HepG2 (cell line): Measurements from ENCODE around the gene IL17RB. TPM values are rescaled to one million over a fixed set of nuclear protein-coding genes. Genes with fewer than 3 reads are reported as not detected.
A peak's percentile ranks its signal among the peaks of the same experiment; 100 is the strongest.

ENCODE experiments used
- ATAC-seq: fragments of 200-7000 bp; cut with Tn5 transposase; 3 replicates; pipeline ENCODE4 v1.9.1; 2020; ENCODE audit warnings: mild to moderate bottlenecking, moderate library complexity
- BruUV-seq: library from RNA; stranded (reverse); fragments of 400-500 nt; replicated peaks from 2 replicates; lab custom pipeline; 2021; lab: Mats Ljungman, UMichigan
- CTCF ChIA-PET: fragments of 300-600 bp; formaldehyde crosslinking; extraction: SDS; loops from one replicate; lab custom pipeline; 2021; ENCODE audit warnings: low total read pairs, inconsistent platforms, low intra/inter-chr PET ratio; lab: Yijun Ruan, JAX
- POLR2A ChIA-PET: fragments of 350-600 bp; sonication (Branson Sonifier 250); formaldehyde crosslinking; loops from one replicate; lab custom pipeline; 2020; ENCODE audit warnings: antibody characterized with exemption, inconsistent platforms; lab: Yijun Ruan, JAX
- DNase-seq: peaks from one replicate; pipeline ENCODE4 v3.0.0-alpha.2; 2015; ENCODE audit warnings: low spot score
- FAIRE-seq: peaks from 3 replicates; lab custom pipeline; 2011; peaks lifted over from hg19 to GRCh38; lab: Jason Lieb, UNC
- H2AFZ ChIP-seq: one replicate; pipeline ENCODE4 v1.6.1; 2011; ENCODE audit warnings: low read length, inconsistent platforms
- H3K27ac ChIP-seq: fragments of 300-600 bp; 3 replicates; pipeline ENCODE4 v1.8.0; 2011; ENCODE audit warnings: mixed run types, mild to moderate bottlenecking, mixed read lengths, low read length, inconsistent platforms; ENCODE audit not compliant: insufficient read depth; ENCODE audit errors: extremely low read length
- H3K27me3 ChIP-seq, 2 experiments: fragments of 200-600 bp in 1 of 2; 2 replicates in 1 of 2; 3 replicates in 1 of 2; pipeline versions ENCODE4 v1.6.0 to v1.8.0; 2011; ENCODE audit warnings: low read length in 2 of 2, mild to moderate bottlenecking in 2 of 2, moderate library complexity in 2 of 2, inconsistent platforms in 1 of 2; ENCODE audit not compliant: insufficient read depth in 2 of 2, control insufficient read depth in 1 of 2
- H3K36me3 ChIP-seq, 2 experiments: fragments of 200-600 bp in 1 of 2; replicated peaks in 1 of 2; 2 replicates in 1 of 2; 3 replicates in 1 of 2; pipeline versions ENCODE4 v1.5.1 to v1.8.0; 2011; ENCODE audit warnings: low read length in 2 of 2, inconsistent platforms in 1 of 2; ENCODE audit not compliant: insufficient read depth in 2 of 2, control insufficient read depth in 1 of 2
- H3K4me1 ChIP-seq: 2 replicates; pipeline ENCODE4 v1.5.1; 2012; ENCODE audit warnings: low read length, inconsistent platforms; ENCODE audit not compliant: insufficient read depth
- H3K4me2 ChIP-seq: 2 replicates; pipeline ENCODE4 v1.6.0; 2011; ENCODE audit warnings: low read depth, low read length, inconsistent platforms
- H3K4me3 ChIP-seq, 3 experiments: fragments of 200-600 bp in 1 of 3; sonication (generic), shearing (Covaris generic) in 1 of 3; replicated peaks in 1 of 3; 2 replicates each; pipeline ENCODE4 v1.5.1; 2011 to 2016; ENCODE audit warnings: low read length in 3 of 3, inconsistent platforms in 2 of 3, low read depth in 2 of 3, mild to moderate bottlenecking in 2 of 3, control low read depth in 1 of 3, mixed read lengths in 1 of 3; ENCODE audit not compliant: insufficient read depth in 1 of 3
- H3K79me2 ChIP-seq: one replicate; pipeline ENCODE4 v1.6.1; 2011; ENCODE audit warnings: low read length, inconsistent platforms; ENCODE audit not compliant: insufficient read depth
- H3K9ac ChIP-seq: 2 replicates; pipeline ENCODE4 v1.6.0; 2011; ENCODE audit warnings: mild to moderate bottlenecking, low read depth, low read length, inconsistent platforms; ENCODE audit not compliant: insufficient read depth
- H3K9me3 ChIP-seq: 2 replicates; pipeline ENCODE4 v1.5.1; 2012; ENCODE audit warnings: mild to moderate bottlenecking, low read length
- H4K20me1 ChIP-seq: 2 replicates; pipeline ENCODE4 v1.6.0; 2011; ENCODE audit warnings: inconsistent platforms, mild to moderate bottlenecking, low read length, moderate library complexity; ENCODE audit not compliant: insufficient read depth
- BRD4 ChIP-seq: sonication (generic); formaldehyde crosslinking; IDR thresholded peaks from 2 replicates; pipeline ENCODE4 v1.4.0; 2020; ENCODE audit warnings: missing genetic modification reagents
- EED ChIP-seq: sonication (generic); formaldehyde crosslinking; IDR thresholded peaks from 2 replicates; pipeline ENCODE4 v1.5.0; 2020; ENCODE audit warnings: mild to moderate bottlenecking, missing genetic modification reagents
- MYC ChIP-seq: sonication (generic); formaldehyde crosslinking; IDR thresholded peaks from 2 replicates; pipeline ENCODE4 v1.9.0; 2021; ENCODE audit warnings: missing genetic modification reagents, borderline replicate concordance
- ZNF263 ChIP-seq: sonication (generic); formaldehyde crosslinking; IDR thresholded peaks from 2 replicates; pipeline ENCODE4 v1.4.0; 2020; ENCODE audit warnings: missing genetic modification reagents
- ZNF607 ChIP-seq: sonication (generic); formaldehyde crosslinking; IDR thresholded peaks from 2 replicates; pipeline ENCODE4 v1.5.1; 2020; ENCODE audit warnings: missing genetic modification reagents, mild to moderate bottlenecking, borderline replicate concordance
- whole genome bisulfite sequencing: methylation state at CpG from one replicate; pipeline ENCODE4 v1.1.6; 2017; ENCODE audit warnings: low lambda C conversion rate; 5-methylcytosine and 5-hydroxymethylcytosine counted together
- in situ Hi-C: cut with HindIII; loops from 2 replicates; pipeline ENCODE4 v1.10.0; 2017; ENCODE audit warnings: low pct_unique_long_range_greater_than_20kb; ENCODE audit not compliant: extremely low pct_ligation_motif_present
- intact Hi-C: fragments of 100-400 bp; cut with micrococcal nuclease; formaldehyde crosslinking; loops from one replicate; pipeline ENCODE4 v1.10.0; 2022; ENCODE audit not compliant: unreplicated experiment
- polyA plus RNA-seq, 8 experiments: library from polyadenylated mRNA; depleted of rRNA in 3 of 8; stranded (reverse) in 7 of 8; unstranded in 1 of 8; fragments of >200 nt; fragmentation: Illumina TruSeq in 4 of 8; extraction: Trizol in 4 of 8; gene quantifications; 2 replicates each; pipeline versions ENCODE4 v1.2.1 to v1.2.3, GENCODE V29; 2011 to 2016; ENCODE audit warnings: low read depth in 4 of 8, missing spikeins in 1 of 8, mixed read lengths in 1 of 8; ENCODE audit not compliant: insufficient read depth in 1 of 8
- total RNA-seq, 5 experiments: library from RNA; depleted of rRNA; stranded (reverse); fragments of >200 nt; fragmentation: Illumina TruSeq; extraction: Trizol; gene quantifications; 2 replicates each; pipeline ENCODE4 v1.2.3, GENCODE V29; 2016; ENCODE audit warnings: low read depth in 1 of 5
- TF ChIP-seq, protein P1 (sequence below), 2 experiments: sonication (generic) in 1 of 2; formaldehyde crosslinking in 1 of 2; IDR thresholded peaks; 2 replicates each; pipeline versions ENCODE4 v1.4.0 to v1.6.1; 2016 to 2020; ENCODE audit warnings: borderline replicate concordance in 1 of 2, low read depth in 1 of 2, mild to moderate bottlenecking in 1 of 2, missing genetic modification reagents in 1 of 2
- TF ChIP-seq, protein P2 (sequence below): sonication (generic); formaldehyde crosslinking; IDR thresholded peaks from 2 replicates; pipeline ENCODE4 v1.5.1; 2020; ENCODE audit warnings: mild to moderate bottlenecking, missing genetic modification reagents, moderate library complexity

Gene IL17RB
- total and polyA plus RNA-seq, 2 of the 13 experiments (the other 11 are each of a cell fraction or from before 2014, with no cell fraction given): 130 to 190 TPM

DNA sequence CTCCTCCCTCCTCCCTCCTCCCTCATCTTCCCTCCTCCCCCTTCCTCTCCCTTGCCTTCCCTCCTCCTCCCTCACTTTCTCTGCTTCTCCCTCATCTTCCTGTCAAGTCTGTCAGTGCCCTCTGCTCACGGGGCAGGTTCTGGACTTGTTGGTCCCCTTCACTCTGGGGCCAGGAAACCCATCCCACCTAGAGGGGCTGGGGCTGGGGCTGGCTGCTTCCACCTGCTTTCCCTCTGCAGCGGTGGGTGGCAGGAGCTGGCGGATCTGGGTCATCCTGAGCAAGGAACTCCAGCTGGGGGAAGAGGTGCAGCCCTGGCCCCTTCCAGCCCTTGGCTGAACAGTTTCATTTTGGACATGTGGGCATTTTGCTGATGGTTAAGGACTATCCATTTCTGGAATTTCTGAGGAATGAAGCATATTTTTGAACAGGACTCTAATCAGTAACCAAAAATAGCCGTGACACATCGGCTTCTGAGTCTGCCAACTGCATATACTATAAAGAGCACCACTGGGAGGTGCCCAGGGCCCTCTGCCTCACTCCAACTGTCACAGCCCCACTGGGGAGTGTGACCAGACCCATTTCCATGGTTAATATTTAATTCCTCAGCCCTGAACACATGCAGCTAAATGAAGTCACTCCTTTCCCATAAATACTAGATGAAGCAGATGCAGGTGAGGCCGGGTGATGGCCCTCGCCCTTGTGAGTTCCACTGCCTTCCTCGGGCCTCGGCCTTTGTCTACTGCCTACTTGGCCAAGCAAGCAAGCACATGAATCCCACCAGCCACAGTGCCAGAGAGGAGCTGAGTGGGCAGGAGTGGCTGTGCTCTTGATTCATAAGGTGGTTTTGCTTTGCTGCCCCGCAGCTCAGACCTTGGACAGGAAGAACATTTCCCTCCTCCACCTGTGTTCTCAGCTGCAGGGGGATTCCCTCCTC, 39.9 kb upstream of the IL17RB start:
- ChIA-PET CTCF (no interaction called here), POLR2A (interaction anchor here (1.4 to 2.2 kb wide), 3 partner anchors 35 to 85 kb away, joined by 4 to 8 read pairs (median 4); partner anchors contain the start of gene SELENOK)
- no peaks in the 10 kb centered on the region for H3K36me3 ChIP-seq
- no peak overlapping the region for H2AFZ ChIP-seq
- TF ChIP-seq, protein P1, sequence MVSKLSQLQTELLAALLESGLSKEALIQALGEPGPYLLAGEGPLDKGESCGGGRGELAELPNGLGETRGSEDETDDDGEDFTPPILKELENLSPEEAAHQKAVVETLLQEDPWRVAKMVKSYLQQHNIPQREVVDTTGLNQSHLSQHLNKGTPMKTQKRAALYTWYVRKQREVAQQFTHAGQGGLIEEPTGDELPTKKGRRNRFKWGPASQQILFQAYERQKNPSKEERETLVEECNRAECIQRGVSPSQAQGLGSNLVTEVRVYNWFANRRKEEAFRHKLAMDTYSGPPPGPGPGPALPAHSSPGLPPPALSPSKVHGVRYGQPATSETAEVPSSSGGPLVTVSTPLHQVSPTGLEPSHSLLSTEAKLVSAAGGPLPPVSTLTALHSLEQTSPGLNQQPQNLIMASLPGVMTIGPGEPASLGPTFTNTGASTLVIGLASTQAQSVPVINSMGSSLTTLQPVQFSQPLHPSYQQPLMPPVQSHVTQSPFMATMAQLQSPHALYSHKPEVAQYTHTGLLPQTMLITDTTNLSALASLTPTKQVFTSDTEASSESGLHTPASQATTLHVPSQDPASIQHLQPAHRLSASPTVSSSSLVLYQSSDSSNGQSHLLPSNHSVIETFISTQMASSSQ (IDR thresholded peaks at IDR 0.05; ENCODE audit: low read depth): 0 out of 2 replicates have a peak, but pooled peaks have one; percentile 43
- TF ChIP-seq, protein P1 (CRISPR knock-in tag; IDR thresholded peaks at IDR 0.05; ENCODE audit: borderline replicate concordance): no peak
- TF ChIP-seq BRD4 (peak; percentile 13; the same call in 1 of the 2 replicates), ZNF263 (CRISPR knock-in tag) (peak; percentile 11; the same call in 1 of the 2 replicates), ZNF607 (CRISPR knock-in tag) (no peak), MYC (CRISPR knock-in tag) (no peak), EED (0 out of 2 replicates have a peak, but pooled peaks have one; percentile 37)
- TF ChIP-seq, protein P2, sequence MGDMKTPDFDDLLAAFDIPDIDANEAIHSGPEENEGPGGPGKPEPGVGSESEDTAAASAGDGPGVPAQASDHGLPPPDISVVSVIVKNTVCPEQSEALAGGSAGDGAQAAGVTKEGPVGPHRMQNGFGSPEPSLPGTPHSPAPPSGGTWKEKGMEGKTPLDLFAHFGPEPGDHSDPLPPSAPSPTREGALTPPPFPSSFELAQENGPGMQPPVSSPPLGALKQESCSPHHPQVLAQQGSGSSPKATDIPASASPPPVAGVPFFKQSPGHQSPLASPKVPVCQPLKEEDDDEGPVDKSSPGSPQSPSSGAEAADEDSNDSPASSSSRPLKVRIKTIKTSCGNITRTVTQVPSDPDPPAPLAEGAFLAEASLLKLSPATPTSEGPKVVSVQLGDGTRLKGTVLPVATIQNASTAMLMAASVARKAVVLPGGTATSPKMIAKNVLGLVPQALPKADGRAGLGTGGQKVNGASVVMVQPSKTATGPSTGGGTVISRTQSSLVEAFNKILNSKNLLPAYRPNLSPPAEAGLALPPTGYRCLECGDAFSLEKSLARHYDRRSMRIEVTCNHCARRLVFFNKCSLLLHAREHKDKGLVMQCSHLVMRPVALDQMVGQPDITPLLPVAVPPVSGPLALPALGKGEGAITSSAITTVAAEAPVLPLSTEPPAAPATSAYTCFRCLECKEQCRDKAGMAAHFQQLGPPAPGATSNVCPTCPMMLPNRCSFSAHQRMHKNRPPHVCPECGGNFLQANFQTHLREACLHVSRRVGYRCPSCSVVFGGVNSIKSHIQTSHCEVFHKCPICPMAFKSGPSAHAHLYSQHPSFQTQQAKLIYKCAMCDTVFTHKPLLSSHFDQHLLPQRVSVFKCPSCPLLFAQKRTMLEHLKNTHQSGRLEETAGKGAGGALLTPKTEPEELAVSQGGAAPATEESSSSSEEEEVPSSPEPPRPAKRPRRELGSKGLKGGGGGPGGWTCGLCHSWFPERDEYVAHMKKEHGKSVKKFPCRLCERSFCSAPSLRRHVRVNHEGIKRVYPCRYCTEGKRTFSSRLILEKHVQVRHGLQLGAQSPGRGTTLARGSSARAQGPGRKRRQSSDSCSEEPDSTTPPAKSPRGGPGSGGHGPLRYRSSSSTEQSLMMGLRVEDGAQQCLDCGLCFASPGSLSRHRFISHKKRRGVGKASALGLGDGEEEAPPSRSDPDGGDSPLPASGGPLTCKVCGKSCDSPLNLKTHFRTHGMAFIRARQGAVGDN (CRISPR knock-in tag): peak; percentile 49; the same call in 1 of the 2 replicates
- H3K4me2 ChIP-seq: peak overlapping the region; percentile 50
- 65% methylated on average over 7 of the region's 10 CpGs for WGBS
- no TSS peak for BruUV-seq
- H3K9me3 ChIP-seq: no peaks in the 10 kb centered on the region
- peaks cover 18% of the 10 kb centered on the region for H3K4me1 ChIP-seq
- in situ Hi-C loops: no loop called here
- H3K79me2 ChIP-seq: no peaks in the 10 kb centered on the region
- H4K20me1 ChIP-seq: peaks cover 4% of the 10 kb centered on the region; the same call in 1 of the 2 replicates
- intact Hi-C loops: loop anchor here (5.0 kb wide), 1 partner anchor 36 kb away; no protein-coding TSS in a partner anchor
- no peak overlapping the region; a peak in 1 of 6 replicates for H3K4me3 ChIP-seq
- FAIRE-seq (no peak), DNase-seq (peak; percentile 23), ATAC-seq (peak; percentile 26)
- H3K27ac ChIP-seq: no peak overlapping the region
- no peak overlapping the region for H3K9ac ChIP-seq
- no peaks in the 10 kb centered on the region; a peak in 1 of 5 replicates for H3K27me3 ChIP-seq
